Measurements from ENCODE around the gene SLC6A3. TPM values are rescaled to one million over a fixed set of nuclear protein-coding genes. Genes with fewer than 3 reads are reported as not detected.

The SLC6A3 gene
- total and polyA plus RNA-seq, 2 donors (not counting 3 experiments of a cell fraction or from before 2014, with no cell fraction given): not detected

DNA sequence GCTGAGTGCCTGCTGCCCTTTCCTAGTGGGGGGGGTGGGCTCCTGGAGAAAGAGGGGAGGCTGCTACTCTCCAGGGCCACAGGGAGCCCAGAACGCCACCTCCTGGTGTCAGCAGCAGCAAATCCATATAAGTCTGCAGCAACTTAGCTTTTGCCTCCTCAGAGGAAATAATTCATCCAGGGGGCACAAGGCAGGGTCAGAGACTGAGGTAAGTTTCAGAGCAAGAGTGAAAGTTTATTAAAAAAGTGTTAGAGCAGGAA is 96.3 kb downstream of the SLC6A3 start:
- H3K79me2 ChIP-seq (ENCODE audit: control insufficient read depth, insufficient read depth, low read length): peaks cover 7% of the 10 kb centered on the region
- ChIA-PET POLR2A (no interaction called here), CTCF (no interaction called here)
- H4K20me1 ChIP-seq (replicated peaks; ENCODE audit: control insufficient read depth, extremely low read depth, insufficient read depth, low read length): no peaks in the 10 kb centered on the region
- no peaks in the 10 kb centered on the region for H3K27me3 ChIP-seq (ENCODE audit: control insufficient read depth in 2 of 2, insufficient read depth in 2 of 2, low read length in 2 of 2)
- TF ChIP-seq JUN (IDR thresholded peaks at IDR 0.05; ENCODE audit: borderline replicate concordance, insufficient read depth, insufficient read length, low read depth) (no peak), POLR2A (IDR thresholded peaks at IDR 0.05; ENCODE audit: low read depth, low read length) (no peak), FOS (IDR thresholded peaks at IDR 0.05; ENCODE audit: borderline replicate concordance, insufficient read depth, low read length) (no peak), EZH2 (IDR thresholded peaks at IDR 0.05; ENCODE audit: borderline replicate concordance, low read depth, low read length, severe bottlenecking) (no peak), MYC (IDR thresholded peaks at IDR 0.05; ENCODE audit: low read depth, low read length) (no peak), GATA2 (IDR thresholded peaks at IDR 0.05; ENCODE audit: insufficient read depth, insufficient read length, low read depth, low read length) (no peak)
- intact Hi-C loops (cut with micrococcal nuclease): no loop called here
- H3K27ac ChIP-seq (ENCODE audit: insufficient read depth, low read depth, low read length): no peak overlapping the region
- no peak overlapping the region for H3K4me3 ChIP-seq (replicated peaks in 1 of 3; ENCODE audit: insufficient read depth in 1 of 3, low read depth in 1 of 3, low read length in 3 of 3)
- H3K9me3 ChIP-seq (replicated peaks; ENCODE audit: control insufficient read depth, insufficient read depth, low read length): no peaks in the 10 kb centered on the region
- BruUV-seq (replicated peaks): no TSS peak
- no peaks in the 10 kb centered on the region for H3K9me1 ChIP-seq (replicated peaks; ENCODE audit: control insufficient read depth, extremely low read depth, insufficient read depth, low read length)
- dilution Hi-C loops (cut with MboI; ENCODE audit: extremely low pct_ligation_motif_present, low sequenced_read_pairs): no loop called here
- no peak overlapping the region for H2AFZ ChIP-seq (ENCODE audit: low read depth, low read length)
- DNase-seq (ENCODE audit: low read depth, low spot score) (no peak), FAIRE-seq (no peak)
- H3K9ac ChIP-seq (replicated peaks; ENCODE audit: extremely low read depth, insufficient read depth, low read length): no peak overlapping the region
- H3K36me3 ChIP-seq (ENCODE audit: control insufficient read depth in 2 of 2, extremely low read depth in 1 of 2, insufficient read depth in 2 of 2, low read length in 2 of 2): no peaks in the 10 kb centered on the region
- H3K4me1 ChIP-seq (ENCODE audit: control insufficient read depth, extremely low read depth, insufficient read depth, low read length): peaks cover 6% of the 10 kb centered on the region
- no peak overlapping the region for H3K4me2 ChIP-seq (ENCODE audit: insufficient read depth, low read length)

GRCh38 chr5:1347571-1347970 is 97.7 kb downstream of the SLC6A3 start:
- no peak for DNase-seq (ENCODE audit: low read depth, low spot score)
- ChIA-PET CTCF (interaction anchor here (1.5 kb wide), 1 partner anchor 297 kb away, joined by 5 read pairs; no protein-coding TSS in a partner anchor), POLR2A (no interaction called here)
- H3K27ac ChIP-seq (ENCODE audit: insufficient read depth, low read depth, low read length): no peak overlapping the region
- intact Hi-C loops (cut with micrococcal nuclease): no loop called here
- peaks cover 0 to 2% of the 10 kb centered on the region in 2 experiments for H3K36me3 ChIP-seq (ENCODE audit: control insufficient read depth in 2 of 2, extremely low read depth in 1 of 2, insufficient read depth in 2 of 2, low read length in 2 of 2)
- no peaks in the 10 kb centered on the region for H4K20me1 ChIP-seq (replicated peaks; ENCODE audit: control insufficient read depth, extremely low read depth, insufficient read depth, low read length)
- peaks cover 16% of the 10 kb centered on the region for H3K79me2 ChIP-seq (ENCODE audit: control insufficient read depth, insufficient read depth, low read length)
- H3K9me1 ChIP-seq (replicated peaks; ENCODE audit: control insufficient read depth, extremely low read depth, insufficient read depth, low read length): no peaks in the 10 kb centered on the region
- FAIRE-seq: no peak
- dilution Hi-C loops (cut with MboI; ENCODE audit: extremely low pct_ligation_motif_present, low sequenced_read_pairs): no loop called here
- H2AFZ ChIP-seq (ENCODE audit: low read depth, low read length): no peak overlapping the region
- no peak overlapping the region for H3K9ac ChIP-seq (replicated peaks; ENCODE audit: extremely low read depth, insufficient read depth, low read length)
- H3K4me3 ChIP-seq (replicated peaks in 1 of 3; ENCODE audit: insufficient read depth in 1 of 3, low read depth in 1 of 3, low read length in 3 of 3): no peak overlapping the region
- H3K4me2 ChIP-seq (ENCODE audit: insufficient read depth, low read length): no peak overlapping the region
- no peaks in the 10 kb centered on the region for H3K27me3 ChIP-seq (ENCODE audit: control insufficient read depth in 2 of 2, insufficient read depth in 2 of 2, low read length in 2 of 2)
- H3K4me1 ChIP-seq (ENCODE audit: control insufficient read depth, extremely low read depth, insufficient read depth, low read length): peaks cover 9% of the 10 kb centered on the region
- no peaks in the 10 kb centered on the region for H3K9me3 ChIP-seq (replicated peaks; ENCODE audit: control insufficient read depth, insufficient read depth, low read length)
- BruUV-seq (replicated peaks): no TSS peak
- TF ChIP-seq CTCF (IDR thresholded peaks at IDR 0.05; ENCODE audit: extremely low read depth in 1 of 2, insufficient read depth in 1 of 2, low read depth in 1 of 2, low read length in 2 of 2): no peak
- no peak for TF ChIP-seq POLR2AphosphoS5 (IDR thresholded peaks at IDR 0.05; ENCODE audit: insufficient read depth, low read depth, low read length)
- TF ChIP-seq, protein P1, sequence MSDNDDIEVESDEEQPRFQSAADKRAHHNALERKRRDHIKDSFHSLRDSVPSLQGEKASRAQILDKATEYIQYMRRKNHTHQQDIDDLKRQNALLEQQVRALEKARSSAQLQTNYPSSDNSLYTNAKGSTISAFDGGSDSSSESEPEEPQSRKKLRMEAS (IDR thresholded peaks at IDR 0.05; ENCODE audit: insufficient read depth, insufficient read length): no peak
- TF ChIP-seq JUN (IDR thresholded peaks at IDR 0.05; ENCODE audit: borderline replicate concordance, insufficient read depth, insufficient read length, low read depth): no peak
- no peak for TF ChIP-seq POLR2A (IDR thresholded peaks at IDR 0.05; ENCODE audit: low read depth, low read length)
- TF ChIP-seq MYC (IDR thresholded peaks at IDR 0.05; ENCODE audit: low read depth, low read length): no peak
- TF ChIP-seq EZH2 (IDR thresholded peaks at IDR 0.05; ENCODE audit: borderline replicate concordance, low read depth, low read length, severe bottlenecking): no peak
- no peak for TF ChIP-seq FOS (IDR thresholded peaks at IDR 0.05; ENCODE audit: borderline replicate concordance, insufficient read depth, low read length)
- TF ChIP-seq GATA2 (IDR thresholded peaks at IDR 0.05; ENCODE audit: insufficient read depth, insufficient read length, low read depth, low read length): no peak
